GM21723 (cell line): ENCODE measurements around the gene EPHA10.

Experiments used
- ATAC-seq: cut with Tn5 transposase; IDR thresholded peaks from one replicate; pipeline ENCODE4 v1.9.1; 2021; ENCODE audit warnings: mild to moderate bottlenecking, moderate library complexity; ENCODE audit not compliant: unreplicated experiment

The EPHA10 gene

GRCh38 chr1:37682334-37682987 lies 82.5 kb downstream of the EPHA10 start:
- ATAC-seq, result no peak

GRCh38 chr1:37680933-37681332 lies 84.0 kb downstream of the EPHA10 start:
- ATAC-seq, result no peak

- no peak for ATAC-seq
These were observed 87.1 kb downstream of the EPHA10 start for GRCh38 chr1:37677808-37678207.

- no peak for ATAC-seq
These were observed 87.8 kb downstream of the EPHA10 start for GRCh38 chr1:37677143-37677439.

GRCh38 chr1:37676281-37677142 lies 88.4 kb downstream of the EPHA10 start:
- no peak for ATAC-seq

- ATAC-seq, result no peak
These were observed 91.0 kb downstream of the EPHA10 start for GRCh38 chr1:37673920-37674319.

GRCh38 chr1:37672136-37672870 lies 92.6 kb downstream of the EPHA10 start:
- ATAC-seq, result no peak

- no peak for ATAC-seq
These were observed 93.7 kb downstream of the EPHA10 start for GRCh38 chr1:37671261-37671660.

GRCh38 chr1:37670133-37670532 lies 94.8 kb downstream of the EPHA10 start:
- no peak for ATAC-seq

- no peak for ATAC-seq
These were observed 97.8 kb downstream of the EPHA10 start for GRCh38 chr1:37667023-37667671.

GRCh38 chr1:37666241-37666867 lies 98.6 kb downstream of the EPHA10 start:
- ATAC-seq, result no peak
